ENCODE data around the gene SAMHD1.

DNA sequence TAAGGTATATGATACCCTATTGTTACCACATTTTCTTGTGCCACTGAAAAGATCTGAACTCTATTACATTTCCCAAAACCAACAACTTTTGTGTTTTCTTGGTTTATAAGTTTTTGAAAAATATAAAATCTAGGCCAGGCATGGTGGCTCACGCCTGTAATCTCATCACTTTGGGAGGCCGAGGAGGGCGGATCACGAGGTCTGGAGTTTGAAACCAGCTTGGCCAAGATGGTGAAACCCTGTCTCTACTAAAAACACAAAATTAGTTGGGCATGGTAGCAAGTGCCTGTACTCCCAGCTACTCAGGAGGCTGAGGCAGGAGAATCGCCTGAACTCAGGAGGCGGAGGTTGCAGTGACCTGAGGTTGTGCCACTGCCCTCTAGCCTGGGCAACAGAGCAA is 34.3 kb downstream of the SAMHD1 start:
- TF ChIP-seq POLR2A (IDR thresholded peaks at IDR 0.05; ENCODE audit: low read depth, low read length) (no peak), POLR2AphosphoS5 (IDR thresholded peaks at IDR 0.05; ENCODE audit: insufficient read depth, low read depth, low read length) (no peak), MYC (IDR thresholded peaks at IDR 0.05; ENCODE audit: low read depth, low read length) (no peak), MAX (IDR thresholded peaks at IDR 0.05; ENCODE audit: insufficient read depth, insufficient read length) (no peak), FOS (IDR thresholded peaks at IDR 0.05; ENCODE audit: borderline replicate concordance, insufficient read depth, low read length) (no peak), EZH2 (IDR thresholded peaks at IDR 0.05; ENCODE audit: borderline replicate concordance, low read depth, low read length, severe bottlenecking) (no peak), JUN (IDR thresholded peaks at IDR 0.05; ENCODE audit: borderline replicate concordance, insufficient read depth, insufficient read length, low read depth) (no peak)
- TF ChIP-seq, protein P1, sequence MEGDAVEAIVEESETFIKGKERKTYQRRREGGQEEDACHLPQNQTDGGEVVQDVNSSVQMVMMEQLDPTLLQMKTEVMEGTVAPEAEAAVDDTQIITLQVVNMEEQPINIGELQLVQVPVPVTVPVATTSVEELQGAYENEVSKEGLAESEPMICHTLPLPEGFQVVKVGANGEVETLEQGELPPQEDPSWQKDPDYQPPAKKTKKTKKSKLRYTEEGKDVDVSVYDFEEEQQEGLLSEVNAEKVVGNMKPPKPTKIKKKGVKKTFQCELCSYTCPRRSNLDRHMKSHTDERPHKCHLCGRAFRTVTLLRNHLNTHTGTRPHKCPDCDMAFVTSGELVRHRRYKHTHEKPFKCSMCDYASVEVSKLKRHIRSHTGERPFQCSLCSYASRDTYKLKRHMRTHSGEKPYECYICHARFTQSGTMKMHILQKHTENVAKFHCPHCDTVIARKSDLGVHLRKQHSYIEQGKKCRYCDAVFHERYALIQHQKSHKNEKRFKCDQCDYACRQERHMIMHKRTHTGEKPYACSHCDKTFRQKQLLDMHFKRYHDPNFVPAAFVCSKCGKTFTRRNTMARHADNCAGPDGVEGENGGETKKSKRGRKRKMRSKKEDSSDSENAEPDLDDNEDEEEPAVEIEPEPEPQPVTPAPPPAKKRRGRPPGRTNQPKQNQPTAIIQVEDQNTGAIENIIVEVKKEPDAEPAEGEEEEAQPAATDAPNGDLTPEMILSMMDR (IDR thresholded peaks at IDR 0.05; ENCODE audit: extremely low read depth in 1 of 2, insufficient read depth in 1 of 2, low read depth in 1 of 2, low read length in 2 of 2) = no peak
